ENCODE results near the gene INSM1. TPM values are rescaled to one million over a fixed set of nuclear protein-coding genes. Genes with fewer than 3 reads are reported as not detected.

INSM1 gene
- total and polyA plus RNA-seq, 2 of the 13 experiments (the other 11 are each of a cell fraction or from before 2014, with no cell fraction given), result not detected

DNA sequence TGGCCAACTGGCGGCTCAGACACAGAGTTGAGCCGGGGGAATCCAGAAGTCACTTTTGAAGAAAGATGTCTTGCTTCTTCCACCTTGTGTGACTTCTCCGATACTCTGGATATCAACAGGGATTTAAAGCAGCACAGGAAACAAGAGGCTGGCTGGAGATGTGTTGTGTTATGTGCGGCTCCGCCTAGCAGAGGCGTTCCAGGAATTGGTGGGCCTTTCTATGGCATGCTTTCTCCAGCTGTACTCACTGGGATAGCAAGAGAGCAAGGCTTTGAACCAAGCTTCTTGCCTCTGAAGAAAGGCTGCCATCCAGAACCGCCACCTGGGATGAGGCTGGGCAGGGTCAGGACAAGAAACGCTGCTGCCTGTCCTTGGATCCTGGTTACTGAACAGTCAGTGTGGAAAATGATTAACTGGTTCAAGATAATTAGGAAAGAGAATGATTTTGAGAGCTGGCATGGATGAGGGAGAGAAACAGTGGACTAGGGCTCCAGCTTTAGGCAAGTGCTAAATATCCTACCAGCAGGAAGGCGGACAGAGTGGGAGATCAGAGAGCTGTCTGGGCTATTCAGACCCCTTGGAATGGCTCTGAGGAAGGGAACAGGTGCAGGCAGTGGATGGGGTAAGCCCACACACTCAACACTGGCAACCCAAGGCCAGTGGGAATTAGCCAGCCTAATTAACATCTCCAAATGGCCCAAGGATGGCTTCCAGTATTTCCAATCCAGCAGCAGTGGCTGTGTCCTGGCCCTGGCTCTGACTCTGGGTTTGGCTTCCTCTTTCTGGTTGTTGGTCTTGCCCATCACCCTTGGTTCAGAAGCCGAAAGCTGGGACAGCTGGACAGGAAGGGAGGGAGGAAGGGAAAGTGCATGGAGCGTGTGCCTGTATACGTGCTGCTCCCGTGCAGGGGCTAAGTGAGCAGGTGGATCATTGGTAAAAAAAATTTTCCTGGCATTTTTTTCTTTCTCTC, 31.9 kb downstream of the INSM1 start (continued):
- TF ChIP-seq ETV6 (CRISPR knock-in tag; conservative IDR thresholded peaks at IDR 0.05) (no peak), FOXC1 (CRISPR knock-in tag; IDR thresholded peaks at IDR 0.05; ENCODE audit: borderline replicate concordance) (no peak), MIXL1 (CRISPR knock-in tag; IDR thresholded peaks at IDR 0.05) (peak; percentile 77), NR2F6 (IDR thresholded peaks at IDR 0.05) (no peak), NR2F6 (CRISPR knock-in tag; IDR thresholded peaks at IDR 0.05) (no peak), SETDB1 (CRISPR knock-in tag; IDR thresholded peaks at IDR 0.05; ENCODE audit: borderline replicate concordance) (no peak), FOXP4 (CRISPR knock-in tag; IDR thresholded peaks at IDR 0.05) (no peak), NPAS2 (CRISPR knock-in tag; IDR thresholded peaks at IDR 0.05; ENCODE audit: borderline replicate concordance) (no peak), ZNF160 (CRISPR knock-in tag; IDR thresholded peaks at IDR 0.05) (no peak), EP300 (IDR thresholded peaks at IDR 0.05; ENCODE audit: low read depth in 2 of 2, low read length in 2 of 2) (no peak), EP300 (CRISPR knock-in tag; IDR thresholded peaks at IDR 0.05; ENCODE audit: borderline replicate concordance) (no peak), ZNF280B (CRISPR knock-in tag; IDR thresholded peaks at IDR 0.05; ENCODE audit: borderline replicate concordance) (0 out of 2 replicates have a peak, but pooled peaks have one; percentile 51), HIVEP1 (CRISPR knock-in tag; IDR thresholded peaks at IDR 0.05) (no peak), ZNF713 (CRISPR knock-in tag; IDR thresholded peaks at IDR 0.05) (no peak), RFX1 (IDR thresholded peaks at IDR 0.05) (no peak), MTA1 (CRISPR knock-in tag; IDR thresholded peaks at IDR 0.05; ENCODE audit: borderline replicate concordance) (peak; percentile 40; the same call in 1 of the 2 replicates), SP5 (CRISPR knock-in tag; IDR thresholded peaks at IDR 0.05; ENCODE audit: borderline replicate concordance, low read depth) (no peak)
- TF ChIP-seq, protein P1, sequence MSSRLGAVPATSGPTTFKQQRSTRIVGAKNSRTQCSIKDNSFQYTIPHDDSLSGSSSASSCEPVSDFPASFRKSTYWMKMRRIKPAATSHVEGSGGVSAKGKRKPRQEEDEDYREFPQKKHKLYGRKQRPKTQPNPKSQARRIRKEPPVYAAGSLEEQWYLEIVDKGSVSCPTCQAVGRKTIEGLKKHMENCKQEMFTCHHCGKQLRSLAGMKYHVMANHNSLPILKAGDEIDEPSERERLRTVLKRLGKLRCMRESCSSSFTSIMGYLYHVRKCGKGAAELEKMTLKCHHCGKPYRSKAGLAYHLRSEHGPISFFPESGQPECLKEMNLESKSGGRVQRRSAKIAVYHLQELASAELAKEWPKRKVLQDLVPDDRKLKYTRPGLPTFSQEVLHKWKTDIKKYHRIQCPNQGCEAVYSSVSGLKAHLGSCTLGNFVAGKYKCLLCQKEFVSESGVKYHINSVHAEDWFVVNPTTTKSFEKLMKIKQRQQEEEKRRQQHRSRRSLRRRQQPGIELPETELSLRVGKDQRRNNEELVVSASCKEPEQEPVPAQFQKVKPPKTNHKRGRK (CRISPR knock-in tag; IDR thresholded peaks at IDR 0.05), result no peak
- TF ChIP-seq, protein P2, sequence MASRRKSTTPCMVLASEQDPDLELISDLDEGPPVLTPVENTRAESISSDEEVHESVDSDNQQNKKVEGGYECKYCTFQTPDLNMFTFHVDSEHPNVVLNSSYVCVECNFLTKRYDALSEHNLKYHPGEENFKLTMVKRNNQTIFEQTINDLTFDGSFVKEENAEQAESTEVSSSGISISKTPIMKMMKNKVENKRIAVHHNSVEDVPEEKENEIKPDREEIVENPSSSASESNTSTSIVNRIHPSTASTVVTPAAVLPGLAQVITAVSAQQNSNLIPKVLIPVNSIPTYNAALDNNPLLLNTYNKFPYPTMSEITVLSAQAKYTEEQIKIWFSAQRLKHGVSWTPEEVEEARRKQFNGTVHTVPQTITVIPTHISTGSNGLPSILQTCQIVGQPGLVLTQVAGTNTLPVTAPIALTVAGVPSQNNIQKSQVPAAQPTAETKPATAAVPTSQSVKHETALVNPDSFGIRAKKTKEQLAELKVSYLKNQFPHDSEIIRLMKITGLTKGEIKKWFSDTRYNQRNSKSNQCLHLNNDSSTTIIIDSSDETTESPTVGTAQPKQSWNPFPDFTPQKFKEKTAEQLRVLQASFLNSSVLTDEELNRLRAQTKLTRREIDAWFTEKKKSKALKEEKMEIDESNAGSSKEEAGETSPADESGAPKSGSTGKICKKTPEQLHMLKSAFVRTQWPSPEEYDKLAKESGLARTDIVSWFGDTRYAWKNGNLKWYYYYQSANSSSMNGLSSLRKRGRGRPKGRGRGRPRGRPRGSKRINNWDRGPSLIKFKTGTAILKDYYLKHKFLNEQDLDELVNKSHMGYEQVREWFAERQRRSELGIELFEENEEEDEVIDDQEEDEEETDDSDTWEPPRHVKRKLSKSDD (CRISPR knock-in tag; IDR thresholded peaks at IDR 0.05; ENCODE audit: low read depth), result no peak
- TF ChIP-seq, protein P3, sequence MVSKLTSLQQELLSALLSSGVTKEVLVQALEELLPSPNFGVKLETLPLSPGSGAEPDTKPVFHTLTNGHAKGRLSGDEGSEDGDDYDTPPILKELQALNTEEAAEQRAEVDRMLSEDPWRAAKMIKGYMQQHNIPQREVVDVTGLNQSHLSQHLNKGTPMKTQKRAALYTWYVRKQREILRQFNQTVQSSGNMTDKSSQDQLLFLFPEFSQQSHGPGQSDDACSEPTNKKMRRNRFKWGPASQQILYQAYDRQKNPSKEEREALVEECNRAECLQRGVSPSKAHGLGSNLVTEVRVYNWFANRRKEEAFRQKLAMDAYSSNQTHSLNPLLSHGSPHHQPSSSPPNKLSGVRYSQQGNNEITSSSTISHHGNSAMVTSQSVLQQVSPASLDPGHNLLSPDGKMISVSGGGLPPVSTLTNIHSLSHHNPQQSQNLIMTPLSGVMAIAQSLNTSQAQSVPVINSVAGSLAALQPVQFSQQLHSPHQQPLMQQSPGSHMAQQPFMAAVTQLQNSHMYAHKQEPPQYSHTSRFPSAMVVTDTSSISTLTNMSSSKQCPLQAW (CRISPR knock-in tag; IDR thresholded peaks at IDR 0.05), result peak; percentile 82; the same call in 1 of the 2 replicates

Data from HepG2 (cell line).